22Rv1 (cell line): ENCODE measurements around the gene CACNA1C.

Experiments
- CTCF ChIP-seq: fragments of 450-650 bp; IDR thresholded peaks from 2 replicates; pipeline ENCODE4 v1.5.1; 2017; ENCODE audit warnings: mild to moderate bottlenecking
- ZFX ChIP-seq: fragments of 450-650 bp; IDR thresholded peaks from 2 replicates; pipeline ENCODE4 v1.6.1; 2017; ENCODE audit warnings: antibody characterized with exemption, borderline replicate concordance

- no peak for TF ChIP-seq CTCF
- TF ChIP-seq ZFX: no peak
Measured at GRCh38 chr12:2697057-2697800, 644.4 kb downstream of the CACNA1C start.
